ENCODE measurements around the gene RARA.

RARA gene

DNA sequence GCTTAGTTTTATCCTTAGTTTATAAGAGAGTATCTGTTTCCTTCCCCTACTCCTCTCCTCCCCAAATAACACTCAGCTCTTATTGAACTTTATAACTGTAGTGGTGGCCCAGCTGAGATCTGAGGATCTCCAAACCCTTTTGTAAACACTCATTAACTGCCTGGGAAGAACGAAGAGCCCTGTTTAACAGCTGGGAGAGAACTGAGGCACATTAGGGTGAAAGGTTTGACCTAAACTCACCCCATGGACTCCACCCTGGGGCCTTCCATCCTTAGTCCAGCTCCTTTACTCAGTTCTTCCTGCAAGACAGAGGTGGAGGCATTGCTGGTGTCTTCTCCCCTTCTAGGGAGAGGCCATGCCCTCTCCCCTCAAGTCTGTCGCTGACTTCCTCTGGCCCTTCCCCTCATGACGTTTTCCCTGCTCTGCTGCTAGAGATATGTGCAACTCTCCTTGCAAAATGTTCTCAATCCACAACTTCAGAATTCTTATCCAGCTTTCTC lies 1.2 kb upstream of the RARA start:
- H3K36me3 Mint-ChIP-seq: no peaks in the 10 kb centered on the region
- H3K4me3 Mint-ChIP-seq: no peak overlapping the region
- H3K27ac Mint-ChIP-seq: no peak overlapping the region
- peaks cover 31% of the 10 kb centered on the region for H3K4me1 Mint-ChIP-seq
- H3K9me3 Mint-ChIP-seq: no peaks in the 10 kb centered on the region
- no peaks in the 10 kb centered on the region for H3K27me3 Mint-ChIP-seq

- no peaks in the 10 kb centered on the region for H3K36me3 Mint-ChIP-seq
- no peaks in the 10 kb centered on the region for H3K27me3 Mint-ChIP-seq
- no peak overlapping the region for H3K27ac Mint-ChIP-seq
- H3K9me3 Mint-ChIP-seq: no peaks in the 10 kb centered on the region
- H3K4me1 Mint-ChIP-seq: peaks cover 31% of the 10 kb centered on the region
- H3K4me3 Mint-ChIP-seq: peak overlapping the region; percentile 21
Observed at GRCh38 chr17:40309949-40310510, 1.1 kb downstream of the RARA start.

DNA sequence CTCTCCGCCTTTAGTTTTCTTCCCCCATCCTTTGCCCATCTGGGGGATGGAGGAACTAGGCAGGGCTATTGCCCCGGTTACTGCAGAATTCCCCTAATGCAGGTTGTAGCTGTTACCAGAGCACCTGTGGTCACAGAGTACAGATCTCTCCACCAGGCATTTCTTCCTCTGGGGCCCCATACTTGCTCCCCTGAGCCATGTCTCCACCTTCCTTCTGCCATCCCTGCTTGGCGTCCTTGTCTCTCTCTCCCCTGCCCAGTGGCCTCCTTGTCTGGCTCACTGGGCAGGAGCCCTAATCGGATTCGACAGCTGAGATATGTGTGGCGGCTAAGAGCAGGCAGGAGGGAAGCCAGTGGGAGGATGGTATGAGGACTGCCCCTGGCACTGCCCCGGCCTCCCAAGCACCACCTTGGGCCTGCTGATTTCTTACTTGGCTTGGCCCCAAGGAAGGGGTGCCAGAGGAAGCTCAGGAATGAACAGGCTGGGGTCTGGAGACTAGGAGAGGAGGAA lies 2.0 kb downstream of the RARA start:
- Mint-ChIP-seq H3K27ac (no peak overlapping the region), H3K27me3 (no peaks in the 10 kb centered on the region), H3K4me1 (peaks cover 40% of the 10 kb centered on the region), H3K4me3 (no peak overlapping the region), H3K36me3 (no peaks in the 10 kb centered on the region), H3K9me3 (no peaks in the 10 kb centered on the region)

DNA sequence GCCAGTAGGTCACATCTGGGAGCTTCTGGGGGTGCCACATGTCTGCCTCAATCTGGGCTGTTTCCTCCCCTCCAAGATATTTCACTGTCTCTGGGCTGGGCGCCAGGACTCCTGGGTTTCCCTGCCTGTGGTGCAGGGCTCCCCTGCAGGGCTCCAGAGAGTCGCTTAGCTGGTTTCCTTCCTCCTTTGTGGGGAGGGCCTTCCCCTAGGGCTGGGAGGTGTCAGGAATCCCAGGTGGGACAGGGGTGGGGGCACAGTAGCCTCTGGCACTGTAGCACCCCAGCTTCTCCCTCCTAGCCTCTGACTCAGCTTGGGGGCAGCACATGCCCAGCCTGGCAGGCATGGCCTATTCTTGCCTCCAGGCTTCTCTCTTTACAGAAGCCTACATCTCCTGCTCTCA lies 2.6 kb downstream of the RARA start:
- Mint-ChIP-seq H3K9me3 (no peaks in the 10 kb centered on the region), H3K4me3 (no peak overlapping the region), H3K27ac (no peak overlapping the region), H3K4me1 (peaks cover 46% of the 10 kb centered on the region), H3K27me3 (no peaks in the 10 kb centered on the region), H3K36me3 (no peaks in the 10 kb centered on the region)

- no peaks in the 10 kb centered on the region for H3K9me3 Mint-ChIP-seq
- H3K4me1 Mint-ChIP-seq: peaks cover 49% of the 10 kb centered on the region
- H3K36me3 Mint-ChIP-seq: no peaks in the 10 kb centered on the region
- no peak overlapping the region for H3K27ac Mint-ChIP-seq
- no peak overlapping the region for H3K4me3 Mint-ChIP-seq
- H3K27me3 Mint-ChIP-seq: no peaks in the 10 kb centered on the region
Observed at GRCh38 chr17:40312131-40312731, 3.3 kb downstream of the RARA start.

- Mint-ChIP-seq H3K27ac (no peak overlapping the region), H3K27me3 (no peaks in the 10 kb centered on the region), H3K36me3 (no peaks in the 10 kb centered on the region), H3K9me3 (no peaks in the 10 kb centered on the region), H3K4me3 (no peak overlapping the region), H3K4me1 (peaks cover 57% of the 10 kb centered on the region)
Observed at GRCh38 chr17:40312893-40313667, 4.1 kb downstream of the RARA start.

DNA sequence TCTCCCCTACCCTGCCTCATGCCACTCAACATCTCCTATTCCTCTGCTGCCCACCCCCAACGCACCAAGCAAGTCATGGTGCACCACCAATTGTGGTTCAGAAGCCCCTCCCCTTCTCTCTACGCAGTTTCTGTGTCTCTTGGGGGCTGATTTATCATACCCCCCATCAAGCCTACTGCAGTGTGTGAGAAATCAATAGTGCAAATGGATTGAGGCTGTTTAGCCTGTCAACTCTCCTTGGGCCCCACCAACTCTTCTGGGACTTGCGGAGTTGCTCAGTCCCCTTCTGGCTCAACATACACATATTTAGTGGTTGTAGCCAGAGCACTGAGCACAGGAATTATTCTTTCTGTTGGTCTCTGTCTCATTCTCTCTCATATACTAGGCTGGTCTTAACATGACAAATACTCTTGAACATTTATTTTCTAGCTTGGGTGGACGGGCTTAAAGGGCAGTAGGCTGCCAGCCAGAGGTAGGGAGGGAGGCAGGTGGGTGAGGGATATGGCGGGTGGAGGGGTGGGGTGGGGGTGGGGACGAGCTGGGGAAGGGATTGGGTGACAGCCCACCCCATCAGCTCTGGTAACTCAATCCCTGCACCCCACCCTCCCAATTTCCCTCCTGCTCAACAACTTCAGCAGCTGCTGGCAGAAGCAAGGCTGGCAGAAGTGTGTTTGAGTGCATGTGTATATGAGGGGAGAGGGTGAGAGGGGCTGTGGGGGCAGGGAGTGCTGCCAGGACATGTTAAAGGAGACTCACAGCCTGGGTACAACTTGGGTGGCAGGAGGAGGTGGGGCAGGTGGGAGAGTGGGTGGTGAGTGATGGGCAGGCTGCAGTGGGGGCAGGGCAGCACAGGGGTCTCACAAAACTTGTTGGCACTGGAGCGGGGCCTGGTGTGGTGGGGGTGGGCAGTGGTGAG lies 4.9 kb downstream of the RARA start:
- Mint-ChIP-seq H3K4me3 (no peak overlapping the region), H3K9me3 (no peaks in the 10 kb centered on the region), H3K27ac (peak overlapping the region; percentile 51), H3K27me3 (no peaks in the 10 kb centered on the region), H3K4me1 (peaks cover 57% of the 10 kb centered on the region), H3K36me3 (no peaks in the 10 kb centered on the region)

GRCh38 chr17:40314584-40314956 lies 5.6 kb downstream of the RARA start:
- H3K36me3 Mint-ChIP-seq: no peaks in the 10 kb centered on the region
- no peaks in the 10 kb centered on the region for H3K9me3 Mint-ChIP-seq
- H3K4me3 Mint-ChIP-seq: peak overlapping the region; percentile 6
- peak overlapping the region; percentile 25 for H3K27ac Mint-ChIP-seq
- peaks cover 57% of the 10 kb centered on the region for H3K4me1 Mint-ChIP-seq
- H3K27me3 Mint-ChIP-seq: no peaks in the 10 kb centered on the region

DNA sequence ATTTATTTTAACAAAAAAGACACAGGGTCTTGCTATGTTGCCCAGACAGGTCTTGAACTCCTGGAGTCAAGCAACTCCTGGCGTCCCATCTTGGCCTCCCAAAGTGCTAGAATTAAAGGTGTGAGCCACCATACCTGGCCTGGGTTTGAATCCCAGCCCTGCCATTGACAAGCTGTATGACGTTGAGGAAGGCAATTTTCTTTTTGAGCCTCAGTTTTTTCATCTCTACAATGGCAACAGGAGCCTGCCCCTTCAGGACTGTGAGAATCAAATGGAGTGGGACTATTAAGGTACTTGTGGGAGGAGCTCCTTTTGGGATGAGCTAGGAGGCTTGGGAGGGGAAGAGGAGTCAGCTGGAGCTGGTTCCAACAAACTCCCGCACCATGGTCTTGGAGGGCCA lies 6.2 kb downstream of the RARA start:
- H3K27me3 Mint-ChIP-seq: no peaks in the 10 kb centered on the region
- H3K27ac Mint-ChIP-seq: no peak overlapping the region
- H3K9me3 Mint-ChIP-seq: no peaks in the 10 kb centered on the region
- no peak overlapping the region for H3K4me3 Mint-ChIP-seq
- peaks cover 63% of the 10 kb centered on the region for H3K4me1 Mint-ChIP-seq
- H3K36me3 Mint-ChIP-seq: peaks cover 2% of the 10 kb centered on the region

GRCh38 chr17:40315678-40316570 lies 6.9 kb downstream of the RARA start:
- peaks cover 2% of the 10 kb centered on the region for H3K36me3 Mint-ChIP-seq
- H3K9me3 Mint-ChIP-seq: no peaks in the 10 kb centered on the region
- peak overlapping the region; percentile 46 for H3K27ac Mint-ChIP-seq
- H3K27me3 Mint-ChIP-seq: no peaks in the 10 kb centered on the region
- H3K4me3 Mint-ChIP-seq: peak overlapping the region; percentile 11
- peaks cover 67% of the 10 kb centered on the region for H3K4me1 Mint-ChIP-seq

DNA sequence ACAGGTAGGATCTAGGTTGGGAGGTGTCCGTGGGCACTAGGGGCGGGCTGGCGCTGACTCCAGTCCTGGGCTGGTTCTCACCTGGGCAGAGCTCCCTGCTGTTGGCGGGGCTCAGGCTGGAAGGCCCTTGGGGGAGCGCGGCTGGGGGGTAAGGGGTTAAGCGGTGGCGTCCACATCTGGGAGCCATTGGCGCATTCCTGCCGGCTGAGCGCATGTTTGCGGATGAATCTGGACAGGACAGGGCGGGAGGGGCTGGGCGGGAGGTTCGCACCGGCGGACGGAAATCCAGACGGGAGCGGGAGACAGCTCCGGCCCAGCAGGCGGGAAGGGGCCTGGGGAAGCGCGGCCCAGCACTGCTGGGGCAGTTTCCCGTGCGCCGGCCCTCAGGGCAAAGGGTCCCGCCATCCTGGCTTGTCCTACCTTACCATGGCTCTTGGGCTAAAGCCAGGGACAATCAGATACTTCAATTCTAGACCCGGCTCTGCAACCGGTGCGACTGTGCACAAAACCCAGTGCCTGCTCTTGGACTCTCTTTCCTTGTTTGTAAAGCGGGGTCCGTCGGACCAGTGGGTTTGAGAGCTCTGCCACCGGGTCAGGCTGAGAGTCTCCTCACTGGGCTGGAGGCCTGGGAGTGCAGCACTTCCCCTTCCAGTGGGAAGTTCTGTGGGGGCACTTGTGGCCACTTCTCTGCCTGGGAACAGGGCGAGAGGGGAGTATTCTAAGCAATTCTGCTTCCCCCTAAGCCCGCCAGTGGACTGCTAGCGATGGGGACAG lies 7.8 kb downstream of the RARA start:
- H3K4me3 Mint-ChIP-seq: peak overlapping the region; percentile 97
- no peaks in the 10 kb centered on the region for H3K9me3 Mint-ChIP-seq
- H3K27me3 Mint-ChIP-seq: no peaks in the 10 kb centered on the region
- peak overlapping the region; percentile 46 for H3K27ac Mint-ChIP-seq
- peaks cover 2% of the 10 kb centered on the region for H3K36me3 Mint-ChIP-seq
- peaks cover 65% of the 10 kb centered on the region for H3K4me1 Mint-ChIP-seq

GRCh38 chr17:40317345-40317873 lies 8.4 kb downstream of the RARA start:
- Mint-ChIP-seq H3K27ac (peak overlapping the region; percentile 94), H3K36me3 (peaks cover 2% of the 10 kb centered on the region), H3K9me3 (no peaks in the 10 kb centered on the region), H3K27me3 (no peaks in the 10 kb centered on the region), H3K4me1 (peaks cover 60% of the 10 kb centered on the region), H3K4me3 (peak overlapping the region; percentile 97)

DNA sequence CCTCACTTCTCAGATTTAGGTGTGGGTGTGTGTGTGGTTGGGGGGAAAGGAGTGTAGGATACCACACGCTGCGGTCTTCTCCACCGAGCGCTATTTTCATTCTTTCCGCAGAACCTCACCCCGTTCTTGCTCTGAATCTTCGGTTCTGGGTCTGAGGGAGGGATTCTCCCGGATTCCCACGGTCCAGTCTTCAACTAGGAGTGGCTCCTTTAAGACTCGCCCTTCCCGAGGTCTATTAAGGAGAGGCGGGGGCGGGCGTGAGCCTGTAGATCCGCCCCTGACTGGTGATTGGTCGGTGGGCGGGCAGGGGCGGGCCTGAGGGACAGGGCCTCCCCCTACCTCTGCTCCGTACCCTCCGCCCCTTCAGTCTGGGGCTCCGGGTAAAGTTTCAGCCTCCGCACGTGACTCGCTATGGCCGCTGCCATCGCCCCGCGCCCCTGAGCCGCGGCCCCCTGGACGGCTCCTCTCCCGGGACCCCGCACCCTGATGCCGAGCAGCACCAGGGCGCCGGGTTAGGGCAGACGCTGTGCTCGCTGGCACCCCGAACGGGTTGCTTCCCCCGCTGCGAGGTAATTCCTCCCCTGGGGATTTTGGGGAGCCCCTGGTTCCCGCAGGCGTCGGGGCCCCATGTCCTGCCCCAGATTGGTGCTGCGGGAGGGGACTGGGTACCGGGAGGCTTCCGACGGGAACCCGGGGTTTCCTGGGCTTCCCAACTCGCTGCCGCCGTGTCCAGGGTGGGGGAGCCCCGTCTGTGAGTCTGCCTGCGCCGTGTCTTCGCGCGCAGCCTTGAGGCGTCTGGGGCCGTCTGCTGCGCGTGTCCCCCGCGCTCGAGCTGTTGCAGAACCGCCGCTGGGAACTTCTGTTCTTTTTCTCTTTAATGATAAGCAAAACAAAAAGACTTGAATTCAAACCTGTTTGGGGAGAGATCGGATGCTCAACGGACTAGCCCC lies 9.2 kb downstream of the RARA start:
- peak overlapping the region; percentile 97 for H3K4me3 Mint-ChIP-seq

More for the DNA sequence above, 9.2 kb downstream of the RARA start:
- Mint-ChIP-seq H3K9me3 (no peaks in the 10 kb centered on the region), H3K27me3 (no peaks in the 10 kb centered on the region), H3K4me1 (peaks cover 64% of the 10 kb centered on the region), H3K27ac (peak overlapping the region; percentile 94), H3K36me3 (peaks cover 2% of the 10 kb centered on the region)

Measured in activated naive CD4-positive, alpha-beta T cell treated with anti-CD3 and anti-CD28 coated beads, Interleukin-2, amount 50 U/mL, for 24 hours (primary cell).